Stimulated activated CD8-positive, alpha-beta memory T cell treated with anti-CD3 and anti-CD28 coated beads, Interleukin-7, amount 100 ng/mL, for 48 hours (primary cell): ENCODE measurements around the gene PEPD.

ENCODE experiments used
- DNase-seq, 2 donors: peaks; one replicate each; pipeline ENCODE4 v3.0.0-alpha.2; 2020; ENCODE audit warnings: low read depth in 1 of 2; ENCODE audit errors: extremely low read depth in 1 of 2

Gene PEPD

DNA sequence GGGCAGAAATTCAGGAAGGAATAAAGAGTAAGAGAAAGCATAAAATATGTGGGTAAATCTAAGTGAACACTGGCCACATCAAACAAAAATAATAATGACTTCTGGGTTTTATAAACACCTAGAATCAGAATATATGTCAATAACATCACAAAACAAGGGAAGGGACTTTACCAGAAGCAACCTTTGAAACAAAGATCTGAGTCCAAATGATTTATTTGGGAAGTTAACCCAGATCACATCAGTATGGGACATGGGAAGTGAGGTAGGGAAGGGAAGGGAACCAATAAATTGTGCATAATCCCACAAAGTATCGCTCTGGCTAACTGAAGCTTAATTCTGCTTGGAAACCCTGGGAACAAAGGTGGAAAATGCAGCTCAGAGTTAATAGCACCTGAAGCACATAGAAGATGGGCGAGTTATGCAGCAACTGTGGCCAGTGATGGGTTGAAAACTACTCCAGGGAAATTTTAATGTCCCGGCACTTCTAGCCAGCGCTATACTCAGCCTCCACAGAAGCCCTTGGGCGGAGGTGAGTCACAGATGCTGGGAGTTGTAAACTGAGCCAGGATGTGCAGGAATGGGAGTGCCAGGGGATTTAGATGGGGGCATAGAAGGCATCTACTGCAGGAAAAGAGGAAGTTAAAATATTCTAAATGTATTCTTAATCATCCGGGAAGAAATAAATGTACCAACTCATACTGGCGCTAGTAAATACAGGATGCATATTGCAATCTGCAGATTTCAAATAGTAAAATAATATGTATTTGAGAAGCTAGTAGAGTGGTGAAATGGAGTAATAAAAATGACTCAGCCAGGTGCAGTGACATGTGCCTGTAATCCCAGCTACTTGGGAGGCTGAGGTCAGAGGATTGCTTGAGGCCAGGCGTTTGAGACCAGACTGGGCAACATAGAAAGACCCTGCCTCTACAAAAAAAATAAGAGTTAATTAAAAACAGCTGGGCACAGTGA lies 182.3 kb downstream of the PEPD start:
- DNase-seq = no peak
